Measurements from ENCODE around the gene POLG2.

Gene POLG2

GRCh38 chr17:64428406-64428805 lies 68.4 kb downstream of the POLG2 start:
- Histone ChIP-seq H3K79me2 (ENCODE audit: insufficient read depth, low read depth) (no peaks in the 10 kb centered on the region), H3K27ac (no peak overlapping the region), H3K4me1 (ENCODE audit: low read depth, poor library complexity, severe bottlenecking) (no peaks in the 10 kb centered on the region), H3K36me3 (ENCODE audit: insufficient read depth) (no peaks in the 10 kb centered on the region), H4K20me1 (ENCODE audit: insufficient read depth) (no peaks in the 10 kb centered on the region), H2AFZ (ENCODE audit: low read depth) (no peak overlapping the region), H3K9ac (no peak overlapping the region), H3K4me3 (IDR thresholded peaks at IDR 0.05; ENCODE audit: insufficient read depth, low read depth, low read length) (no peak overlapping the region), H3K27me3 (ENCODE audit: insufficient read depth, low read depth) (no peaks in the 10 kb centered on the region), H3K4me2 (no peak overlapping the region)
- no peak for TF ChIP-seq CTCF (conservative IDR thresholded peaks at IDR 0.05; ENCODE audit: low read depth, low read length)
